SKM-1 (cell line): Measurements from ENCODE around the gene TM4SF5.

ENCODE experiments used
- DNase-seq: peaks from one replicate; lab custom pipeline; 2025; ENCODE audit not compliant: unreplicated experiment; lab: John Stamatoyannopoulos, UW

TM4SF5 gene

GRCh38 chr17:4788807-4789700 lies 17.4 kb downstream of the TM4SF5 start, which contains the start of gene GLTPD2:
TSS of gene GLTPD2 (plus strand) at chr17:4788964. CDS start at chr17:4789012, 48 bp downstream.
- no peak for DNase-seq

GRCh38 chr17:4789701-4789950 lies 17.9 kb downstream of the TM4SF5 start:
- DNase-seq, result no peak

DNA sequence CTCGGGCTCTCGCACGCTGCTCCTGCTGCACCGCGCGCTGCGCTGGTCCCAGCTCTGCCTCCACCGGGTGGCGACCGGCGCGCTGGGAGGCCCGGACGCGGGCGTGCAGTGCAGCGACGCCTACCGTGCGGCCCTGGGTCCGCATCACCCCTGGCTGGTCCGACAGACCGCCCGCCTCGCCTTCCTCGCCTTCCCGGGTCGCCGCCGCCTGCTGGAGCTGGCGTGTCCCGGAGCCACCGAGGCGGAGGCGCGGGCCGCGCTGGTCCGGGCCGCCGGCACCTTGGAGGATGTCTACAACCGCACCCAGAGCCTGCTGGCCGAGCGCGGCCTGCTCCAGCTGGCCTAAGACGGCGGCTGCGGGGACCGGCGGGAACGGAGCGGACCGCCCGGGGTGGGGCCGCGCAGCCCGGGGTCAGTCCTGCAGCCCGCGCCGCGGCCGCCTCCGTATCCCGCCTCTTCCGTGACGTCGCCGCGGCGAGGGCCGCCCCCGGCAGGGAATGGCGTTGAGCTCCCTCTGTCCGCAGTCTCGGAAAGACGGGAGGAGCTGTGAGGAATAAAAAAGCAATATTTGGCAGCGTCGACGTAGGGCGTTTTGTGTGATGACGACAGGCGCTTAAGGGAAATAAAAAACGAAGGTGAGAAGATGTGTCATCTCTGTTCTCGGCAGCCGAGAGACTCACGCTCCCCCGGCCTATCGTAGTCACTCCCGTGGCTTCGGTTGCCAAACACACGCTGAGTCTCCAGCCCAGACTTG lies 18.4 kb downstream of the TM4SF5 start:
- DNase-seq, result no peak

- no peak for DNase-seq
Measured at GRCh38 chr17:4790705-4791088, 19.0 kb downstream of the TM4SF5 start.

- DNase-seq, result no peak
Measured at GRCh38 chr17:4795168-4795567, 23.5 kb downstream of the TM4SF5 start.

- no peak for DNase-seq
Measured at GRCh38 chr17:4796552-4796920, 24.9 kb downstream of the TM4SF5 start.

GRCh38 chr17:4800462-4801196 lies 28.9 kb downstream of the TM4SF5 start:
- DNase-seq, result no peak

- DNase-seq, result no peak
Measured at GRCh38 chr17:4802228-4802627, 30.5 kb downstream of the TM4SF5 start, which contains the start of gene C17orf114. TSS of gene C17orf114 (minus strand) at chr17:4802328.

DNA sequence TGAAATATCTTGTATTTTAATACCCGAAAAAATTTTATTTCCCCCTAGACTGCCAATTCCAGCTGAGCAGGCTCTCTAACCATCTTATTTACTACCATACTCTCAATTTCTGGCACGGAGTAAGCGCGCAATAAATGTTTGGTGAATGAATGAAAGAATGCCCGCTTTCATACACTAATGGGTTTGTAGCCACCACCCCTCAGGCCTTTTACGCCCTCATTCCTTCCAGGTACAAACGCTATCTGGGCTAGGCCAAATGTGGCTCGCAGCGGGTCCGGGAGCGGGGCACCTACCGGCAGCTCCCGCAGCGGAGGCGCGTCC lies 34.7 kb downstream of the TM4SF5 start:
- no peak for DNase-seq

- no peak for DNase-seq
Measured at GRCh38 chr17:4806777-4807604, 35.3 kb downstream of the TM4SF5 start, which contains the start of gene PLD2. TSS of gene PLD2 (plus strand) at chr17:4807152. CDS start at chr17:4807773, 621 bp downstream.

DNA sequence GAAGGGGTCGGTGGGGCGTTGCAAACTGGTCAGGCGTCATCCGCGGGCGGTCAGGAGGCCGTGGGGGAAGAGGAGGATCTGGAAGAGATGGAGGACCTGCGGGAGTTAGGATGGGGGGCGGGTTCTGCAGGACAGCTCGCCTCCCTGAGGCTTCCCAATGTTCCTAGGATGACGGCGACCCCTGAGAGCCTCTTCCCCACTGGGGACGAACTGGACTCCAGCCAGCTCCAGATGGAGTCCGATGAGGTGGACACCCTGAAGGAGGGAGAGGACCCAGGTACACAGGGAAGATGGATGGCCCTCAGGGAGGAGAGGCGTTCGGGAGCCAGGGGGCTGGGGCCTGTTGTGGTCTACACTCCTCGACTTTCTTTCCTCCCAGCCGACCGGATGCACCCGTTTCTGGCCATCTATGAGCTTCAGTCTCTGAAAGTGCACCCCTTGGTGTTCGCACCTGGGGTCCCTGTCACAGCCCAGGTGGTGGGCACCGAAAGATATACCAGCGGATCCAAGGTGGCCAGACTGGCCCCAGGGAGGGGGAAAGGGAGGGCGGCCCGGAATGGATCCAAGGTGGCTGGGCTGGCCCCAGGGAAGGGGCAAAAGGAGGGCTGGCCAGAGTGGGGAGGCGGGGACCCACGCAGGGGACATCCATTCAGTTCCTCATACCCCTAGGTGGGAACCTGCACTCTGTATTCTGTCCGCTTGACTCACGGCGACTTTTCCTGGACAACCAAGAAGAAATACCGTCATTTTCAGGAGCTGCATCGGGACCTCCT lies 36.1 kb downstream of the TM4SF5 start:
- DNase-seq, result no peak

DNA sequence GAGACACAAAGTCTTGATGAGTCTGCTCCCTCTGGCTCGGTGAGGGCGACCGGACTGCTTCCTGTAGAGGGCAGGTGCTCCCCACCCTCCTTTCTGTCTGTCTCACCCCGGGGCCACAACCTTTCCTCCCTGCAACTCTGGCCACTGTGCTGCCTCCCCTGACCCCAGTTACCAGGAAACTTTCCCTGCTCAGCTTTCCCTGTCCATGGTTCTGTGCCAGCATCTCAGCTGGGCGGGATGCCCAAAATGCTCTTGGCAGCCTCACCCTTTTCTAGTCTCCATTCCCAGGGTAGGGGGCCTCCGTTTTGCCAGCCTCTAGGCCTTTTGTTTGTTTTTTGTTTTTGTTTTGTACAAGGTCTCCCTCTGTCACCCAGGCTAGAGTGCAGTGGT lies 36.7 kb downstream of the TM4SF5 start:
- no peak for DNase-seq

GRCh38 chr17:4810696-4811290 lies 39.1 kb downstream of the TM4SF5 start:
- no peak for DNase-seq

DNA sequence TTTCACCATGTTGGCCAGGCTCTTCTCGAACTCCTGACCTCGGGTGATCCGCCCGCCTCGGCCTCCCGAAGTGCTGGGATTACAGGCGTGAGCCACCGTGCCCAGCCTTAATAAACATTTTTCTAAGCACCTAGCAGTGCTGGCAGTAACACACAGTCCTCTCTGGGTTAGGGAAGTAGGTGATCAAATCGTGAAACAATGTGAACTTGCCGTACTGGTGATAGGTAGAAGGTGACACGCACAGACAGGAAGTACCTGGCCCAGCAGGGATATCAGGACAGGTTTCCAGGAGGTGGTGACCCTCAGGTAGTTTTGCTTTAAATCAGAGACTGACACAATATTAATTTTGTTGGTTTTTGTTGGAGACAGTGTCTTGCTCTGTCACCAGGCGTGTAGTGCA lies 39.8 kb downstream of the TM4SF5 start:
- DNase-seq, result no peak

DNA sequence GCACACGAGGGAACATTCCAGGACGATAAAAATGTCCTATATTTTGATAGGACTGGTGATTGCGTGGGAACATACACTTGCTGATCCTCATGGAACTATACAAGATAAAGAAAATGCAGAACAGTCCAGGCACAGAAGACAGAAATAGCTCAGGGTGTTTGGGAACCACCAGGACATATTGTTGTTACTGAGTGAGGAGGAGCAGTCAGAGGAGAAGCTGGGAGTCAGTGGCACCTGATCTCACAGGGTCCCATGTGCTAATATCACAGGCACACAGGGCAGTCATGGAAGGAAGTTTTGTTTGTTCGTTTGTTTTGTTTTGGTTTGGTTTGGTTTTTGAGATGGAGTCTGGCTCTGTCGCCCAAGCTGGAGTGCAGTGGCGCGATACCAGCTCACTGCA lies 41.0 kb downstream of the TM4SF5 start:
- no peak for DNase-seq

- DNase-seq, result no peak
Measured at GRCh38 chr17:4815043-4815675, 43.5 kb downstream of the TM4SF5 start.

DNA sequence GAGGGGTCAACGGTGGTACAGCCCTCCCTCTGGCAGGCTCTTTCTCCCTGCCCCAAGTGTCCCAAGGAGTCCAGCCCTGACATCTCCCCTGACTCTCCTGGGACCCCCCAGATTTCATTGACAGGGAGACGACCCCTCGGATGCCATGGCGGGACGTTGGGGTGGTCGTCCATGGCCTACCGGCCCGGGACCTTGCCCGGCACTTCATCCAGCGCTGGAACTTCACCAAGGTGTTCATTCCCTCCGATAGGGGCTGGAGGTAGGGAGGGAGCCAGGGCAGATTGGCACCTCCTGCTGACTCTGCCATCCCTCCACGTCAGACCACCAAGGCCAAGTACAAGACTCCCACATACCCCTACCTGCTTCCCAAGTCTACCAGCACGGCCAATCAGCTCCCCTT lies 45.1 kb downstream of the TM4SF5 start:
- DNase-seq, result no peak

DNA sequence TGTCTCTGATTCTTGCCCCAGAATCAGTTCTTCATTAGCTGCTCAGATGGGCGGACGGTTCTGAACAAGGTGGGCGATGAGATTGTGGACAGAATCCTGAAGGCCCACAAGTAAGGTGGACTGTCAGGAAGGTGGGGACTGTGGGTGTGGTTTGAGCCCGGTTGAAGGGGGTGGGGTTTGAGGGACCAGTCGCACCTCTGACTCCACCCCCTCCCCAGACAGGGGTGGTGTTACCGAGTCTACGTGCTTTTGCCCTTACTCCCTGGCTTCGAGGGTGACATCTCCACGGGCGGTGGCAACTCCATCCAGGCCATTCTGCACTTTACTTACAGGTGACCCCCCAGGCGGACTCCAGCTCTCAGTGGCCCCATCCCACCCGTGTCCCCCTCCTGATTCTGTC lies 46.6 kb downstream of the TM4SF5 start:
- DNase-seq, result no peak

- DNase-seq, result no peak
Measured at GRCh38 chr17:4822835-4823234, 51.1 kb downstream of the TM4SF5 start.
